Glutamatergic neuron (in vitro differentiated cells): Measurements from ENCODE around the gene ZBTB46. TPM values are rescaled to one million over a fixed set of nuclear protein-coding genes. Genes with fewer than 3 reads are reported as not detected.

ENCODE experiments used
- DNase-seq: peaks from one replicate; pipeline ENCODE4 v3.0.0; 2022
- H3K27ac Mint-ChIP-seq: one replicate; pipeline ENCODE4 v1.8.0; 2020; ENCODE audit warnings: mild to moderate bottlenecking, mixed read lengths, inconsistent platforms; ENCODE audit not compliant: unreplicated experiment
- H3K27me3 Mint-ChIP-seq: one replicate; pipeline ENCODE4 v1.8.0; 2020; ENCODE audit warnings: mild to moderate bottlenecking, moderate library complexity, mixed read lengths, inconsistent platforms; ENCODE audit not compliant: unreplicated experiment
- H3K36me3 Mint-ChIP-seq: one replicate; pipeline ENCODE4 v1.8.0; 2020; ENCODE audit warnings: mild to moderate bottlenecking, mixed read lengths, inconsistent platforms; ENCODE audit not compliant: unreplicated experiment
- H3K4me1 Mint-ChIP-seq: one replicate; pipeline ENCODE4 v1.8.0; 2020; ENCODE audit warnings: mild to moderate bottlenecking, low read depth, mixed read lengths, inconsistent platforms; ENCODE audit not compliant: unreplicated experiment
- H3K4me3 Mint-ChIP-seq: one replicate; pipeline ENCODE4 v1.8.0; 2020; ENCODE audit warnings: mild to moderate bottlenecking, mixed read lengths, inconsistent platforms; ENCODE audit not compliant: unreplicated experiment
- H3K9me3 Mint-ChIP-seq: one replicate; pipeline ENCODE4 v1.8.0; 2020; ENCODE audit warnings: mild to moderate bottlenecking, moderate library complexity, mixed read lengths, inconsistent platforms; ENCODE audit not compliant: unreplicated experiment
- total RNA-seq: library from RNA; stranded (reverse); fragmentation: NEBNext Ultra II Directional; extraction: Animal tissue kit (Norgen Biotek cat#: 25700); gene quantifications from one replicate; pipeline ENCODE4 v1.2.1, GENCODE V29; 2021; ENCODE audit not compliant: unreplicated experiment
- TF ChIP-seq, protein P1 (sequence below): fragments of 200-600 bp; sonication (generic); IDR thresholded peaks from one replicate; pipeline ENCODE4 v1.5.0; 2021; ENCODE audit not compliant: partially characterized antibody, unreplicated experiment

The ZBTB46 gene
- total RNA-seq, 1 donor from 2014 or later, result 94.4 TPM

DNA sequence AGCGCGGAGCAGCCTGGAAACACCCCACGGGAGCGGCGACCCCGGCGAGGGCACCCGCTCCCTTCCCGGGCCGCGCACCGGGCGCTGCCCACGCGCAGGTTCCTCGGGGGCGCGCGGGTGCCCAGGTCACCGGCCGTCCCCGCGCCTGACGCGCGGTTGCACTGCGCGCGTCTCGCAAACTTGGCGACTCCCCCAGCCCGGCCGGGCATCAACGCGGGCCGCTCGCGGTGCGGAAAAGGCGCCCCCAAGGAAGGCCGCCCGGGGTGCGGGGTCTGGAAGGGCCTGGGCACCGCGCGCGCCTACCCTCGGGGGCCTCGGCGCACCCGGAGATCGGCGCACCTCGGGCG, 555 bp upstream of the ZBTB46 start:
- no peak for DNase-seq
- Mint-ChIP-seq H3K4me3 (no peak overlapping the region), H3K36me3 (no peaks in the 10 kb centered on the region), H3K4me1 (peaks cover 23% of the 10 kb centered on the region), H3K27ac (no peak overlapping the region), H3K27me3 (peaks cover 17% of the 10 kb centered on the region), H3K9me3 (peaks cover 22% of the 10 kb centered on the region)
- TF ChIP-seq, protein P1, sequence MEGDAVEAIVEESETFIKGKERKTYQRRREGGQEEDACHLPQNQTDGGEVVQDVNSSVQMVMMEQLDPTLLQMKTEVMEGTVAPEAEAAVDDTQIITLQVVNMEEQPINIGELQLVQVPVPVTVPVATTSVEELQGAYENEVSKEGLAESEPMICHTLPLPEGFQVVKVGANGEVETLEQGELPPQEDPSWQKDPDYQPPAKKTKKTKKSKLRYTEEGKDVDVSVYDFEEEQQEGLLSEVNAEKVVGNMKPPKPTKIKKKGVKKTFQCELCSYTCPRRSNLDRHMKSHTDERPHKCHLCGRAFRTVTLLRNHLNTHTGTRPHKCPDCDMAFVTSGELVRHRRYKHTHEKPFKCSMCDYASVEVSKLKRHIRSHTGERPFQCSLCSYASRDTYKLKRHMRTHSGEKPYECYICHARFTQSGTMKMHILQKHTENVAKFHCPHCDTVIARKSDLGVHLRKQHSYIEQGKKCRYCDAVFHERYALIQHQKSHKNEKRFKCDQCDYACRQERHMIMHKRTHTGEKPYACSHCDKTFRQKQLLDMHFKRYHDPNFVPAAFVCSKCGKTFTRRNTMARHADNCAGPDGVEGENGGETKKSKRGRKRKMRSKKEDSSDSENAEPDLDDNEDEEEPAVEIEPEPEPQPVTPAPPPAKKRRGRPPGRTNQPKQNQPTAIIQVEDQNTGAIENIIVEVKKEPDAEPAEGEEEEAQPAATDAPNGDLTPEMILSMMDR, result no peak

DNA sequence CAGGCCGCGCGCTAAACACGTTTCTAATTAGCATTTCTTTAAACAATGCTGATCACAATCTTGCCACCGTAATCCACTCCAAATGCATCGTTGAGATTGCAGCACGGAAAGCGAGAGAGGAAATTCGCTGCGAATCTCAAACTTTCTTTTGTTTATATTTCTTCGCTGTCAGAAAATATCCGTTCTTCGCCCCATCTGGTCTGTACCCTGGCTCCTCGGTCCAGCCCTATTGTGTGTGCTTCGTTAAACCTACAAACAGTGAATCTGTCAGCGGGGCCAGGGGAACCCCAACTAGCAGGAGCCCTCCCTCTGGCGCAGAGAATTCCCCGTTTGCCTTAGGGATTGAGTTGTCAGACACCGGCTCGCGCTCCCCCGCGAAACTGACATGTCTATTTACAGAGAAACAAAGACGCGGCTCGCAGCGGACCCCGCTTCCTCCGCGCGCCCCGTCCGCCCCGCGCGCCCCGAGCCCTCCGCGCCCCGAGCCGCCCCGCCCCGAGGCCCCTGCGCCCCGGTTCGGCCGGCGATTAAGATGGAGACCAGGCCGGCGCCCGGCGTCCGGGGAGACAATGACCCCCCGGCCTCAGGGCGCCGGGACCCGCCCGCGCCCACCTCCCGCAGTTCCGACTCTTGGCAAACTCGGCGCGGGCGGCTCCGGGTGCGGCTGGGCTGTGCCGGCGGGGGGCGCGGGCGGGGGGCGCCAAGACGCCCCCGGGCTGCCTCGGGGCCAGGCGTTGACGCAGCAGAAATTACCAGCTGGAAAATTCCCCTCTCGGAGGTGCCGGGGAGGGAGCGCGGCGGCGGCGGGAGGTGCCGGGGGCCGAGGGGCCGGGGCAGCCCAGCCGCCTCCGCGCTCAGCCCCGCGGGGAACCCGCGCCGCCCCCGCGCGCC, 874 bp downstream of the ZBTB46 start:
- peak overlapping the region; percentile 92 for H3K27ac Mint-ChIP-seq
- peak overlapping the region; percentile 98 for H3K4me3 Mint-ChIP-seq
- peaks cover 32% of the 10 kb centered on the region for H3K4me1 Mint-ChIP-seq
- peak; percentile 62 for DNase-seq
- H3K9me3 Mint-ChIP-seq, result peaks cover 24% of the 10 kb centered on the region
- H3K27me3 Mint-ChIP-seq, result peaks cover 15% of the 10 kb centered on the region
- TF ChIP-seq, protein P1, result no peak
- no peaks in the 10 kb centered on the region for H3K36me3 Mint-ChIP-seq

DNA sequence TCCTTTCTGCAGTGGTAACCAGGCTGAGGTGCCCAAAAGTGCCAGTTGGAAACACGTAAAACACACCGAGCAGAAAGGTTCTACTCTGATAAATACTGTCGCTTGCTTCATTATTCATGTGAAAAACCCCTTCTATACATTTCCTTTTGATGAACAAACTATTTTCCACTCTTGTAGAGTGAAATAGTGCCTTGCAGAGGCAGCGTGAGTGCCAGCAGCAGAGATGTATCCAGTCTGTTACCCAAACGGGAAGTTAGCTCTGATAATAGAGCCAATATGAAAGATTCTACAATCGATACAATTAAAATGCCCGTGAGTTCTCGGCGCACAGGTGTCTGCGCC, 1.5 kb downstream of the ZBTB46 start:
- TF ChIP-seq, protein P1, result no peak
- Mint-ChIP-seq H3K4me1 (peaks cover 32% of the 10 kb centered on the region), H3K27ac (peak overlapping the region; percentile 92)

DNA sequence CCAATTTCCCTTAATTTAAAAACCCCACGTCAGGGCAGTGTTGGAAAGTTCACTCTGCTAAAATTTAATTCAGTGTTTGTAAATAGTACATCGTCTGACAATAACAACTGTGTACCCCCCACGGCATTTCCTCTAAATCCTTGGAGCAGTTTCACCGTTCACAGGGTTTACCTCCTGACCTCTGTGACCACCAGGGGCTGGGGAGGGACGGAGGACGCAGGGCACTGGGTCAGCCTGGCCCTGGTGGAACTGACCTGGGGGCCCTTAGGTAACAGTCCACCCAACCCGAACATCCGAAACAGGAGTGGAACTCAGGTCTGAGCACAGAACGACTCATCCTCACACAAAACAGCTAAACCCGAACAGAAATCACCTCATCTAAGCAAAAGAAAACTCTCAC, 2.1 kb downstream of the ZBTB46 start:
- Mint-ChIP-seq H3K27me3 (peaks cover 13% of the 10 kb centered on the region), H3K4me1 (peaks cover 30% of the 10 kb centered on the region), H3K9me3 (peaks cover 24% of the 10 kb centered on the region), H3K4me3 (peak overlapping the region; percentile 98), H3K36me3 (no peaks in the 10 kb centered on the region), H3K27ac (peak overlapping the region; percentile 92)
- TF ChIP-seq, protein P1, result no peak
- no peak for DNase-seq

More for the DNA sequence above, 1.5 kb downstream of the ZBTB46 start:
- DNase-seq, result no peak
- peaks cover 24% of the 10 kb centered on the region for H3K9me3 Mint-ChIP-seq
- H3K4me3 Mint-ChIP-seq, result peak overlapping the region; percentile 98
- H3K27me3 Mint-ChIP-seq, result peaks cover 13% of the 10 kb centered on the region
- H3K36me3 Mint-ChIP-seq, result no peaks in the 10 kb centered on the region

DNA sequence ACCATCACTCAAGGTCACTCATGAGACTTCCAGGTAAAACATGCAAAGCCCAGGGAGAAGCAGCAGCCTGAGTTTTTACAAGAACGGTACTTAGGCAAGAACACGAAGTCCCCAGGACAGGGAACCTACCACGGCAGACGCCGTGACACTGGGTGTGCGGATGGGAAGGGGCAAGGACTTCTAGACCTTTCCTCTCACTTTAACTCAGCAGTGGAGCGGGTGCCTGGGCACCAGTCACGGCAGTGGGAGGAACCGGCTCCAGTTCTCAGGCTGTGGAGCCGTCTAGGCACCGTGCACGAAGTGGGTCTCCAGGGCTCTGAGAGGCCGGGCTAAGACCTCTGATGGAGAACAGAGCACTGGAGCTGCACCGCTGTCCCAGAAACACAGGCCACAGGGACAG, 2.5 kb downstream of the ZBTB46 start:
- peaks cover 20% of the 10 kb centered on the region for H3K9me3 Mint-ChIP-seq
- H3K36me3 Mint-ChIP-seq, result no peaks in the 10 kb centered on the region
- peaks cover 13% of the 10 kb centered on the region for H3K27me3 Mint-ChIP-seq
- peaks cover 30% of the 10 kb centered on the region for H3K4me1 Mint-ChIP-seq
- H3K4me3 Mint-ChIP-seq, result peak overlapping the region; percentile 98
- TF ChIP-seq, protein P1, result no peak
- peak overlapping the region; percentile 38 for H3K27ac Mint-ChIP-seq
- no peak for DNase-seq
